Activated CD8-positive, alpha-beta T cell treated with anti-CD3 and anti-CD28 coated beads, Interleukin-2, amount 10 ng/mL, durations not matched to agents 7 days and 5 days (primary cell): ENCODE results near the gene MFSD6. TPM values are rescaled to one million over a fixed set of nuclear protein-coding genes. Genes with fewer than 3 reads are reported as not detected.
"Not testable (repeated sequence)": the region's sequence is repeated elsewhere in the genome, so short reads cannot be mapped to it uniquely, and the experiment has no call there.

Experiments used
- ATAC-seq: fragments of 150-1000 bp; cut with Tn5 transposase; one replicate; pipeline ENCODE4 v1.10.0; 2021; ENCODE audit warnings: moderate library complexity
- CTCF ChIA-PET: fragments of 350-600 bp; sonication (Branson Sonifier 250); formaldehyde crosslinking; loops from one replicate; lab custom pipeline; 2021; ENCODE audit warnings: antibody characterized with exemption; lab: Charles Lee
- POLR2A ChIA-PET: fragments of 350-600 bp; sonication (Branson Sonifier 250); formaldehyde crosslinking; loops from one replicate; lab custom pipeline; 2021; ENCODE audit warnings: antibody characterized with exemption; lab: Charles Lee
- DNase-seq: peaks from one replicate; pipeline ENCODE4 v3.0.0-alpha.2; 2020
- H3K27ac Mint-ChIP-seq: one replicate; pipeline ENCODE4 v1.8.0; 2021; ENCODE audit warnings: mild to moderate bottlenecking, mixed read lengths
- H3K27me3 Mint-ChIP-seq: one replicate; pipeline ENCODE4 v1.8.0; 2021; ENCODE audit warnings: low read depth, mixed read lengths
- H3K36me3 Mint-ChIP-seq: one replicate; pipeline ENCODE4 v1.8.0; 2021; ENCODE audit warnings: low read depth, mixed read lengths
- H3K4me1 Mint-ChIP-seq: one replicate; pipeline ENCODE4 v1.8.0; 2021; ENCODE audit warnings: low read depth, mixed read lengths
- H3K4me3 Mint-ChIP-seq: one replicate; pipeline ENCODE4 v1.8.0; 2021; ENCODE audit warnings: mild to moderate bottlenecking, mixed read lengths
- H3K9me3 Mint-ChIP-seq: one replicate; pipeline ENCODE4 v1.8.0; 2022; ENCODE audit warnings: mixed read lengths; ENCODE audit not compliant: insufficient read depth
- total RNA-seq, 2 experiments: library from RNA; stranded (reverse); gene quantifications; one replicate each; pipeline ENCODE4 v1.2.3, GENCODE V29; 2021

Gene MFSD6
- total RNA-seq, 2 experiments from 2014 or later, result 51.8 to 53.2 TPM

DNA sequence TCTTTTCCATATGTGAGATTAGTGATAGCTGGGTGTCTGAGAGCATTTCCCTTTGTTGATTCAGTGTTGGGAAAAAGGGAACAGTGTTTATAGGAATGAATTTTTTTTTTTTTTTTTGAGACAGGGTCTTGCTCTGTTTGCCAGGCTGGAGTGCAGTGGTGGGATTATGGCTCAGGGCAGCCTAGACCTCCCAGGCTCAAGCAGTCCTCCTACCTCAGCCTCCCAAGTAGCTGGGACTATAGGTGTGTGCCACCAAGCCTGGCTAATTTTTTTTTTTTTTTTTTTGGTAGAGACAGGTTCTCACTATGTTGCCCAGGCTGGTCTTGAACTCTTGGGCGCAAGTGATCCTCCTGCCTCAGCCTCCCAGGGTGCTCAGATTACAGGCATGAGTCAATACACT is 60.2 kb downstream of the MFSD6 start:
- POLR2A ChIA-PET, H3K9me3 Mint-ChIP-seq, H3K27me3 Mint-ChIP-seq, CTCF ChIA-PET, H3K4me3 Mint-ChIP-seq, ATAC-seq, DNase-seq: not testable (repeated sequence)
- H3K27ac Mint-ChIP-seq, result peak overlapping the region; percentile 14
- H3K4me1 Mint-ChIP-seq, result peaks cover 21% of the 10 kb centered on the region
- peaks cover 53% of the 10 kb centered on the region for H3K36me3 Mint-ChIP-seq

DNA sequence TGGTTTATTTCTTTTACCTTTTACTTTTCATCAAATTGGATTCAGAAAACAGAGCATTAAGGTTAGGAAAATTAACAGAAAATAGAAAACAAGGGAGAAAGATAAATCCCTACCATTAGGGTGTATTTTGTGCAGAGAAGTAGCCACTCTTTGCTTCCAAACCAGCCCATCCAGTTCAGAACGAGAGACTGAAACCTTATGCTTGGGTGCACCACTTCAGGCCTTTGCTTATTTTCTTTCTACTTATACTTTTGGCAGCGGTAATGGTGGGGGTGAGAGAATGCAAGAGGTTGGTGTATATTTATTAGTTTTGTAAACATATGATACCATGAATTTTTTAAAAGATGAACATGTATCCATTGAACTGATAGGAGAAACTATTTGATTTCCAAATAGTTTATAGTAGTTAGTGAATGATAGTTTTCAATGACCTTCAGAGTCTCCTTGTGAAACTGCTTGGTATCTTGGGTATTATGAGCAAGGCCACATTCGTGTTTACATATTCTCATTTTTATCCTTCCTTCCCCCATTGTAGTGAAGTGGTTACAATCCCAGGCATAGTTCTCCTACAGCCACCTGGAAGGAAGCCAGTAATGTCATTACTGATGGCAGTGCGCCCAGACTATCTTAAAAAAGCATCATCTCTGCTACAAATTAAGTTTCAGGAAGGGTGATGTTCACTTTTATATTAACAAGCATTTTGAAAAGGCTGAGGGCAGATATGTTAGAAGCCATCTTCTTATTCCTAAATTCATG is 60.8 kb downstream of the MFSD6 start:
- DNase-seq (no peak), ATAC-seq (no peak)
- peaks cover 6% of the 10 kb centered on the region for H3K9me3 Mint-ChIP-seq
- peaks cover 58% of the 10 kb centered on the region for H3K36me3 Mint-ChIP-seq
- no peak overlapping the region for H3K27ac Mint-ChIP-seq
- ChIA-PET POLR2A (no interaction called here), CTCF (no interaction called here)
- H3K4me3 Mint-ChIP-seq, result no peak overlapping the region
- H3K4me1 Mint-ChIP-seq, result peaks cover 21% of the 10 kb centered on the region
- H3K27me3 Mint-ChIP-seq, result no peaks in the 10 kb centered on the region

DNA sequence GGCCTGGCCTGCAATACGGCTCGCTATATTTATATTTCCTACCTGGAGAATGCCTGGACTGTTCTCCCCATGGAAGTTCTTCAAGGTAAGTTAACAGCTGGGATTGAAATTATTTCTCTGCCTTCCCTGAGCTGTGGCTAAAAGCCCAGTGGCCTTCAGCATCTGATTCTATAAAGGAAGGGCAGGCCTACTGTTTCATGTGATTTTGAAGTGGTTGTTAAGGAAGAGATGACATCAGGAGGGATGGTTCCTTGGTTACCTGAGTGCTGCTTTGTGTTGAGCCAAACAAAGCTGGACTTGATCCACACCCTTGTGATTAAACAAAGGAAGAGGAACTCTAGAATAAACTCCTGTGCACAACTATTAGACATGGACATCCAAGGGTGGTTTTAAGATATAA is 61.6 kb downstream of the MFSD6 start:
- H3K9me3 Mint-ChIP-seq, result peaks cover 6% of the 10 kb centered on the region
- DNase-seq (no peak), ATAC-seq (peak; percentile 51)
- ChIA-PET CTCF (interaction anchor here (1.5 kb wide), 1 partner anchor 12 kb away, joined by 7 read pairs; no protein-coding TSS in a partner anchor), POLR2A (no interaction called here)
- H3K27ac Mint-ChIP-seq, result no peak overlapping the region
- peaks cover 58% of the 10 kb centered on the region for H3K36me3 Mint-ChIP-seq
- H3K27me3 Mint-ChIP-seq, result no peaks in the 10 kb centered on the region
- no peak overlapping the region for H3K4me3 Mint-ChIP-seq
- H3K4me1 Mint-ChIP-seq, result peaks cover 21% of the 10 kb centered on the region

- ChIA-PET POLR2A (no interaction called here), CTCF (interaction anchor here (1.5 kb wide), 1 partner anchor 11 kb away, joined by 7 read pairs; no protein-coding TSS in a partner anchor)
- peaks cover 57% of the 10 kb centered on the region for H3K36me3 Mint-ChIP-seq
- peaks cover 6% of the 10 kb centered on the region for H3K9me3 Mint-ChIP-seq
- ATAC-seq (no peak), DNase-seq (no peak)
- H3K27me3 Mint-ChIP-seq, result no peaks in the 10 kb centered on the region
- H3K4me1 Mint-ChIP-seq, result peaks cover 18% of the 10 kb centered on the region
- H3K4me3 Mint-ChIP-seq, result no peak overlapping the region
- H3K27ac Mint-ChIP-seq, result no peak overlapping the region
Measured at GRCh38 chr2:190470256-190470826, 62.2 kb downstream of the MFSD6 start.

DNA sequence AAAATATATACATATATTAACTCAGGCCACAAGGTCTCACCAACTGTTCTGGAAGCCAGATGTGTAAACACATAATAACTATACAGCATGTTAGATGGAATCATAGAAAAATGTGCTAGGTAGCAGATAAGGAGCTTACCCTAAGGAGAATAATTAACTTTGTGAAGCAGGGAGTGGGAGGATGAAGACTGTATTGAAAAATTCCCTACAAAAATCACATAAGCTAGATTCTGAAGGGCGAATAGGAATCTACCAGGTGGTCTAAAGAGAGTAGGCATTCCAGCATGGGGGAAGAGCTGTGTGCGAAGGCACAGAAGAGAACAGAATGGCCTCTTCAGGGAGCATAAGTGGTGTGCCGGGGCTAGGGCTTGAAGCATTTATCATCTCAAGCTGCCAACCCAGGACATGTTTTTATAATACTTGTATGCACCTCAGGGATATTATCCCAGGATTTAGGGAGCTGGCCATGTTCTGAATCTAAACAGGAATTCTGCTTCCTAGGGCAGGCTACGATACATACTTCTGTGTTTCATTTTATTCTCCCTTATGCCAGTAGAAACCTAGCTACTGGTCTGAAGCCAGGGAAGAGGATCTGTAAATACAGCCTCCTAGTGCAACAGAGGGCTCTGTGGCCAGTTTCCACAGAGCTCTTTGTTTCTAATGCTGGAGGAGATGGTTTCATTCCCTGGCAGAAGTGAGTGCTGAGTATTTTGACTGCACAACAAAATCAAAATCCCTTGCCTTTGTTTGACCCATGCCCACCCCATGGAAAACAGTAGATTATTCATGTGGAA is 69.7 kb downstream of the MFSD6 start:
- no peak for ATAC-seq

GRCh38 chr2:190478572-190479195 is 70.5 kb downstream of the MFSD6 start:
- Mint-ChIP-seq H3K4me3 (no peak overlapping the region), H3K36me3 (peaks cover 29% of the 10 kb centered on the region), H3K9me3 (no peaks in the 10 kb centered on the region), H3K4me1 (no peaks in the 10 kb centered on the region), H3K27ac (no peak overlapping the region), H3K27me3 (no peaks in the 10 kb centered on the region)
- ChIA-PET POLR2A (no interaction called here), CTCF (interaction anchor here (1.0 kb wide), 1 partner anchor 75 kb away, joined by 3 read pairs; no protein-coding TSS in a partner anchor)
- ATAC-seq (no peak), DNase-seq (no peak)

More for the DNA sequence above, 69.7 kb downstream of the MFSD6 start:
- POLR2A ChIA-PET, result interaction anchor here (0.6 kb wide), 1 partner anchor 124 kb away, joined by 3 read pairs; no protein-coding TSS in a partner anchor
- H3K4me3 Mint-ChIP-seq, result no peak overlapping the region
- no peaks in the 10 kb centered on the region for H3K9me3 Mint-ChIP-seq
- H3K27me3 Mint-ChIP-seq, result no peaks in the 10 kb centered on the region
- DNase-seq, result no peak
- no peak overlapping the region for H3K27ac Mint-ChIP-seq
- peaks cover 33% of the 10 kb centered on the region for H3K36me3 Mint-ChIP-seq
- CTCF ChIA-PET, result no interaction called here
- H3K4me1 Mint-ChIP-seq, result no peaks in the 10 kb centered on the region

DNA sequence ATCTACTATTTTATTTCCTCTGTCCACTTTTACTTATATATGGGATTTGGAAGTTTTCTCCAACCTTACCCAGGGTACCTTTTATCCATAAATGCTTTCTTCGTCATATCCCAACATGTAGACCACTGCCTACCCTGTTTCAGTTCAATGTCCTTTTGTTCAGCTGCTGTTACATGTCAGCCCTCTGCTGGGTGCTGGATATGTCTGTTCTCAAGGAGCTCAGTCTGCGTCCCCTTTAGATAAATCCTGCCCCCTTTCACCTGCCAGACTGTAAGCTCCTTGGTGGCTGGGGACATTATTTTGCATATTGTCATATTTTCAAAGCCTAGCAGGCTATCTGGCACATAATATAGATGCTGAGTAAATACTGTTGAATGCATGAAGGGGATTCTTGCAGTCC is 73.2 kb downstream of the MFSD6 start:
- CTCF ChIA-PET, result interaction anchor here (1.8 kb wide), 2 partner anchors 11 to 71 kb away, joined by 4 to 7 read pairs; no protein-coding TSS in a partner anchor

GRCh38 chr2:190482451-190482850 is 74.3 kb downstream of the MFSD6 start:
- ChIA-PET POLR2A (no interaction called here), CTCF (interaction anchor here (0.6 to 1.8 kb wide), 3 partner anchors 12 to 222 kb away, joined by 4 to 7 read pairs (median 4); no protein-coding TSS in a partner anchor)
- no peak overlapping the region for H3K4me3 Mint-ChIP-seq
- no peak overlapping the region for H3K27ac Mint-ChIP-seq
- peaks cover 43% of the 10 kb centered on the region for H3K36me3 Mint-ChIP-seq
- ATAC-seq, result no peak
- H3K9me3 Mint-ChIP-seq, result no peaks in the 10 kb centered on the region
- no peak for DNase-seq
- H3K4me1 Mint-ChIP-seq, result no peaks in the 10 kb centered on the region
- no peaks in the 10 kb centered on the region for H3K27me3 Mint-ChIP-seq

More for the DNA sequence above, 73.2 kb downstream of the MFSD6 start:
- H3K27ac Mint-ChIP-seq, result no peak overlapping the region
- DNase-seq, result no peak
- peaks cover 35% of the 10 kb centered on the region for H3K36me3 Mint-ChIP-seq
- no peaks in the 10 kb centered on the region for H3K9me3 Mint-ChIP-seq
- H3K27me3 Mint-ChIP-seq, result no peaks in the 10 kb centered on the region
- POLR2A ChIA-PET, result interaction anchor here (0.6 kb wide), 1 partner anchor 590 kb away, joined by 4 read pairs; no protein-coding TSS in a partner anchor
- no peak overlapping the region for H3K4me3 Mint-ChIP-seq
- no peaks in the 10 kb centered on the region for H3K4me1 Mint-ChIP-seq
- no peak for ATAC-seq

GRCh38 chr2:190486037-190486623 is 78.0 kb downstream of the MFSD6 start:
- Mint-ChIP-seq H3K4me3 (no peak overlapping the region), H3K9me3 (no peaks in the 10 kb centered on the region), H3K36me3 (peaks cover 63% of the 10 kb centered on the region), H3K27me3 (no peaks in the 10 kb centered on the region), H3K4me1 (peaks cover 12% of the 10 kb centered on the region), H3K27ac (peak overlapping the region; percentile 52)
- DNase-seq (no peak), ATAC-seq (no peak)
- CTCF ChIA-PET, result no interaction called here
- POLR2A ChIA-PET, result no interaction called here

- Mint-ChIP-seq H3K27me3 (no peaks in the 10 kb centered on the region), H3K4me1 (peaks cover 13% of the 10 kb centered on the region), H3K9me3 (peaks cover 10% of the 10 kb centered on the region), H3K4me3 (no peak overlapping the region), H3K27ac (no peak overlapping the region), H3K36me3 (peaks cover 77% of the 10 kb centered on the region)
- DNase-seq (no peak), ATAC-seq (no peak)
- CTCF ChIA-PET, result no interaction called here
- POLR2A ChIA-PET, result no interaction called here
Measured at GRCh38 chr2:190488516-190489233, 80.5 kb downstream of the MFSD6 start.
